ENCODE data around the gene KRT74.

The KRT74 gene

DNA sequence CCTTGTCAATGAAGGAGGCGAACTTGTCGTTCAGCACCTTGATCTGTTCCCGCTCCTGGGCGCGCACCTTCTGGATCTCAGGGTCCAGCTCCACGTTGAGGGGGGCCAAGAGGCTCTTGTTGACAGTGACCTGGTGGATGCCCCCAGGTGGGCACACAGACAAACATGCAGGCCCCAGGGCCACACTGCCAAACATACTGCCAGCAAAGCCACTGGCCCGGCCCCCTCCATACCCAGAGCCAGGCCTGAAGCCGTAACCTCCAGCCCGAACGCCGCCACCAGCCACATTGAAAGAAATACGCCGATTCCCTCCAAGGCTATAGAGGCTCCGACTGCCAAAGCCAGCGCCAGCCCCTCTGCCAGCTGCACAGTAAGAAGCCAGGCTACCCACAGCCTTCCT is 337 bp downstream of the KRT74 start:
- no peak for DNase-seq (ENCODE audit: low read depth)

DNA sequence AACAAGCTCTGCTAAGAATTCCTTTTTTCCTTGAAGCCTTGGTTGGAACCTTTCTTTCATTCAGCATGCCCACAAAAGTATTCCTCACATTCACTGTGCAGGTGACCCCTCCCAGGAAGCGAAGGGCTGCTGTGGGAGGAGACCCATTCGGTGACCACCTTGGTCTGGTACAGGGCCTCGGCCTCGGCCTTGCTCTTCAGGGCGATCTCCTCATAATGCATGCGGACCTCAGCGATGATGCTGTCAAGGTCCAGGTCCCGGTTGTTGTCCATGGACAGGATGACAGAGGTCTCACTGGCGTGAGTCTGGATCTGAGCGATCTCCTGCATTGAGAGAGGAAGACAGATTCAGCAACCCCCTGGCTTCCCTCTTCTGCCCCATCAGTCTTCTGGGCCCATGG is 3.1 kb downstream of the KRT74 start:
- no peak for DNase-seq (ENCODE audit: low read depth)

DNA sequence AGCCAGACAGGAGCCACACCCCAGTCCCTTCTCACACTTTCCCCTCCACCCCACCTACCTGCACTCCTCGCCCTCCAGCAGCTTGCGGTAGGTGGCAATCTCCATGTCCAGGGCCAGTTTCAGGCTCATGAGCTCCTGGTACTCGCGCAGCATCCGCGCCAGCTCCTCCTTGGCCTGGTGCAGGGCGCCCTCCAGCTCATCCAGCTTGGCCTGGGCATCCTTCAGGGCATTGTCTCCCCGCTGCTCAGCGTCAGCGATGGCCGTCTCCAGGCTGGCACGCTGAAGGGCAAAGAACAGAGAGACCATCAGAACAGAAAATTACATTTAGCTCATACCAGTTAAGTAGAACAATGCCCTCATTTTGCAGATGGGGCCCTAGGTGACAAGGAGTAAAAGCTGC is 5.5 kb downstream of the KRT74 start:
- DNase-seq (ENCODE audit: low read depth): no peak

DNA sequence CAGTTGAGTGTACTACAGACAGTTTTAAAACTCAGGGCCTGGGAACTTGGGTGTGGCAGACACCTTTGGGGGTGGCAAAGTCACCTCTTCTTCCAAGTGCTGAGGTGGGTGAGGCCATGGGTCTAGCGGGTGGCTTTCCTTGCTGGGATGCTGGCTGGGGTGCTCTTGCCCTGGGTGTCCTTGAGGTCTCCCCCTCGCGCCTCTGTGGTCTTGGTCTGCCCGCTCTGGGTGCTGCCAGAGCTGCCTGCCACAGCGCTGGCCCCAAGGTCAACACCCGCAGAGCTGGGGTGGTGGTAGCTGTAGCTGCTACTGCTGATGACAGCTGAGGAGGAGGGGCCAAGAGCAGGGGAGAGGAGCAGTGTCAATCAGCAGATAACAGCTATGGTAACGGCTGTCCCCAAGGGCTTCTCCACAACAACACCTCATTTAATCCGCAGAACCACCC is 6.8 kb downstream of the KRT74 start:
- DNase-seq (ENCODE audit: low read depth): no peak

DNA sequence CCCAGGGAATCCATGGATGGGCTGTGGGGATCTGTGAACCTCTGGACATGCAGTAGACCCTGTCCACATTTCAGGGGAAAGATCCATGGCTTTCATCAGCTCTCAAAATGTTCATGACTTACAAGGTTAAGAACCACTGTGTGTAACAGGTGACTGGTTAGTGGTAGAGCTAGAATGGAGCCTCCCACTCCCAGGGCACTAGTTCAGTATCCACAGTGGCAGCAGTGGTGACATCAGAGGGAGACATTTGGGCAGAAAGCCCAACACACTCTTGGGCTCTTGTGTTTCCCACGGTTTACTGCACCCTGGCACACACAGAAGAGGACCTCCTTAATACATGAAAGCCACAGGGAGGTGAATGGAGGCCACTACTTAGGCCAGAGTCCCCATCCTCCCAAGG is 9.1 kb downstream of the KRT74 start:
- DNase-seq (ENCODE audit: low read depth): no peak

DNA sequence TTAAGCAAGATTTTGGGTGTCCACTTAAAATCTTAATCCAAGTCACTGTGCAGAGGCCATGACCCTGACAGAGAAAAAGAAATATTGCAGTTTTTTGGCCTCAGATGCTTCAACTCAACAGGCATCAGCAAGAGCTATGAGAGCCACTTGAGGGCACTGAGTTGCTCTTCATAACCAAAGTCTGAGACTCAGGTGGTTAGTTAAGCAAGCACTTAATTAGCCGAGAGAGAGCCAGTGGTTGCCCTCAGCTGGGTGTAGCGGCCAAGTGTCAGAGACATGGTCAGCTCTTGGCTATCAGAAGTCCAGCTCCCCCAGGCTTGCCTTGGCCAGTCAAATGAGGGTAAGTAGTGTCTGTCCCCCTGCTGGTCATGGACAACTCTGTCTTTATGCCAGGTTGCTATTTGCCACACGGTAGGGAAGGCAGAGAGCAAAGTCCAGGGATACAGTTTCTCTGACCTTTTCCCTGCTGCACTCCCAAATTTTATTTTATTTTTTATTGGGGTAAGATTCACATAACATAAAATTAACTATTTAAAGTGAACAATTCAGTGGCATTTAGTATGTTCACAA is 11.7 kb downstream of the KRT74 start:
- DNase-seq (ENCODE audit: low read depth): no peak

DNA sequence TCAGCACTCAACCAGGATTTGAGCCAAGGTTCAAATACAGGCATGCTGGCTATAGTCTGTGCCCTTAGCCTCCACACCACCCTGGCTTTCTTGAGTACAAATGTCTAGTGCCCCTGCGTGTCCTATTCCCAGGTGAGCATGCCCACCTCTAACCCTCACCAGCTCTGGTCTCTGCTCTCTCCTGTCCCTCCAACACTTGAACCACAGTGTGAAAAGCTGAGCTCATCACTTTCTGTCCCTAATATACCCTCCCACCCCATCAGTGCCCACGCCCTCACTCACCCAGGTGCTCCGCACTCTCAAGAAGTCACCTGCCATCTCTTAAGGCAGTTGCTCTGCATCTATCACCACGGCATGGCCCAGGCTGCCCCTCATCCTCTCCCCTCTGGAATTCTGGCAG is 13.7 kb downstream of the KRT74 start:
- DNase-seq (ENCODE audit: low read depth): no peak

DNA sequence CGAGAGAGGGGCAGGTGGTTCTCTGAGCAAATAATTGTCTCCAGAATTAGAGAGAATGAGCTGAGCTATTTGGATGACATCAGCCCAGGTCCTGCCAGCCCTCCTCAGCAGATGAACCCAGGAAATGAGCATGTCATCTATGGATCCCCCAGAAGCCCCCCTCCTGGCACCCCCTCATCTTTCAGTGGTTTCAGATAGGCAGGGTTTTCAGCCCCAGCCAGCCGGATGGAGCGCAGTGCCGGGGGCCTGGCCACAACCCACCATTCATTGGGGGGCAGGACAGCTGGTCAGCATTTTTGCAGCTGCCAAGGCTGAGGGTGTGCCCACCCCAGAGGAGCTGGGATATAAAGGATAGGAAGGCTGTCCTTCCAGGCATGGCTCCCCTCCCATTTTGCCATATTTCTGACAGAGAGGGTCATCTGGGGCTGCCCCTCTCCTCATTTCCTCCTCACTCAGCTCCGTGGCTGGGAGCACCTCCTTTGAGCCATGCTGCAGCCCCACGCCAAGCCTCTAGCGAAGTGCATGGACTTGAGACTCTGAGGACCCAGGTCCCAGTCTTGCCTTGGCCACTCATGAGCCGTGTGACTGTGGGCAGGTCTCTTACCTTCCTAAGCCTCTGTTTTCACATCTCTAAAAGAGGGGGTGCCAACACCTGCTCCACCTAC is 14.7 kb downstream of the KRT74 start:
- DNase-seq (ENCODE audit: low read depth): no peak

DNA sequence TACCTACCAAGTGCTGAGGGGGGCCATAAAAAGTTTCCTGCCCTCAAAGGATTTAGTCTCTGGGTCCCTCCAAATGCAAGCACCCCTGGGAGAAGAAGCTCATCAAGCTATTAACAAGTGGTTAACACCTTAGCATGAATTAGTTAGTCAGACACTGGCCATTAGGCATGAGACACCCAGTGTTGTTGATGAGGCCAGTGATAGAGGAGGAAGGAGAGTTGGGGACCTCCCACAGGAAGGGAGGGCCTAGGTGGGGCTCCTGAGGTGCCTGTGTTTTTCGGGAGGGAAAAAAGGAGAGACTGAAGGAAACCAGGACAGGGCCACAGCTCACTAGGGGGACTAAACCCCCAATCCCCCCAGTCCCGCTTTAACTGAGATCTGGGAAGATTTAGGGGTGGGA is 16.2 kb downstream of the KRT74 start:
- no peak for DNase-seq (ENCODE audit: low read depth)

DNA sequence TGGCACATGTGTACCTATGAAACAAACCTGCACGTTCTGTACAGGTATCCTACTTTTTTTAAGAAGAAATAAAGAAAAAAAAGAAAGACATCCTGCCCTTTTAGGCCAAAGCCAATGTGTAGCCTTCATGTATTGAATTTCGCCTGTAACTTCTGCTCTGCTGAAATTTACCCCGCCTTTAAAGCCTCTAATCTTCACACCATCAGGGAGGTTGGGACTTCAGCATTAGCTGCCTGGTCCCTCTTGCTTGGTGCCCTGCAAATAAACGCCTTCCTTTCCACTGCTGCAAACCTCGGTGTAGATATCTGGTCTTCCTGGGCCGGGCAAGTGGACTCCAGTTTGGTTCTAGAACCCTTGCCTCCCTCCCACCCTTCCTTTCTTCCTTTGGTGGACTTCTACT is 18.1 kb downstream of the KRT74 start:
- DNase-seq (ENCODE audit: low read depth): no peak

DNA sequence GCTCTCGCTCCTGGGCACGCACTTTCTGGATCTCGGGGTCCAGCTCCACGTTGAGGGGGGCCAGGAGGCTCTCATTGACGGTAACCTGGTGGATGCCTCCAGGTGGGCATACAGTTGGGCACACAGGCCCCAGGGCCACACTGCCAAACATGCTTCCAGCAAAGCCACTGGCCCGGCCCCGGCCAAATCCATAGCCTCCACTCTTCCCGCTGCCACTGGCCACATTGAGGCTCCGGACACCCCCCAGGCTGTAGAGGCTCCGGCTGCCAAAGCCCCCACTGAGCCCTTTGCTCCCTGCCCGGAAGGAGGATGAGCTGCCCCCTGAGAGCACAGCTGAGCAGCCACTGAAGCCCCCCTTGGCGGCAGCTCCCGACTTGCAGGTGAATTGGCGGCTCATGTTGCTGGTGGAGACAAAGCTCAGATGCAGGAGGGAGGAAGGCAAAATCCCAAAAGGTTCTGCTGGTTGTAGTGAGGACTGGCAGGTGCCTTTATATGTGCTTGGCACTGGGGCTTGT is 20.9 kb downstream of the KRT74 start, which contains the start of gene KRT71:
Gene KRT71, minus strand, starts transcription at position 465 of the 515 bp plus-strand sequence. Its CDS starts 68 bp downstream, at position 397.
- no peak for DNase-seq (ENCODE audit: low read depth)

DNA sequence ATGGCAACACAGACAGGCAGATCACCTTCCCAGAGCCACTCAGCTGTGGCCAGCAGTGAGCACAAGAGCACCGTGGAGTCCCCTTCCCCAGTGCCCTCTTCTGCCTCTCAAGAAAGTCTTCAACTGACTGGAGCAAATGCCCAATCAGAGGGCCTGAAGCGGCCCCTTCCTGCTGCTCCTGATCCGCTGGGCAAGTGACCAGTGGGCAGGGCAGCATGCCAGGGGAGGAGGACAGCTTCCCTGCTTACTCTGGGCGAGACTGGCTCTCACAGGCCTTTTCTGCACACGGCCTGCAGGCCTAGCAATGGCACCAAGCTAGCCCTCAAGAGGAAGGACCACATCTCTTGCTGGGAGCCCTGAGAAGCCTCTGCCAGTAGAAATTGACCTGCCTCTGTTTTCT is 21.6 kb downstream of the KRT74 start:
- DNase-seq (ENCODE audit: low read depth): no peak

DNA sequence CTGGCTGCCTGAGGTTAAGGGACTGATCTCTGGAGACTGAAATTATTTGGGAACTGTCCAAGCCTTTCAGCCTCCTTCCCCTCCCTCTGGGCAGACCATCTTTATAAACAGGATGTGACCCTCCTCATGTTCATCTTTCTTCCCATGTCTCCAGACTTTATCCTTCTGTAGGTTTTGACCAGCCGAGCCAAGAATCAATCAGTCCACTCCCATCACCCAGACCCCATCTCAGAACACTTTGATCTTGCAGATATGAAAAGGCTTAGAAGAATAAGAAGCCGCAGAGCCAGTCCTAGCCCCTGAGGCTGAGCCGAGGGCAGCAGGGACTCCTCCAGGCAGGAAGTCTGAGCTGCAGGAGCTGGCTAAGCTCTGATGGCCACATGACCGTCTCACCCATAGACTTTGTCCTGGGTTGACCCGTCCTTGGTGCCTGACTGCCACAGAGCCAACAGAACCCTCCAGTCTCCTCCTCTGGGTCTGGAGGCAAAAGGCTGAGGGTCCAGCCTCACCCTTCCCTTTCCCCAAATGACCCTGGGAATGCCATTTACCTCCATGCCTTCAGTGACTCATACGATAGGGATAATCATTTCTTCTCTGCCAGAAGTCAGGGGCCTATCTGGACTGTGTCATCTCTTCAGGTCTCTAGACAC is 22.3 kb downstream of the KRT74 start:
- no peak for DNase-seq (ENCODE audit: low read depth)

DNA sequence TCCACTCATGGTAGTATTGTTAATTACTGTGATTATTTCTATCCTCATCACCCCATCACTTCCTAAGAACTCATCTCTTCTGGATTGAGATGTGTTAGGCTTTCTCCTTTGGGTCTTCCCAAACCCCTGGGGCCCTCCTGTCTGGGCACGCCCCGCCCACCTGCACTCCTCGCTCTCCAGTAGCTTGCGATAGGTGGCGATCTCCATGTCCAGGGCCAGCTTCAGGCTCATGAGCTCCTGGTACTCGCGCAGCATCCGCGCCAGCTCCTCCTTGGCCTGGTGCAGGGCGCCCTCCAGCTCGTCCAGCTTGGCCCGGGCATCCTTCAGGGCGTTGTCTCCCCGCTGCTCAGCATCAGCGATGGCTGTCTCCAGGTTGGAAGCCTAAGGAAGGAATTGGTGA is 27.5 kb downstream of the KRT74 start:
- DNase-seq (ENCODE audit: low read depth): no peak

DNA sequence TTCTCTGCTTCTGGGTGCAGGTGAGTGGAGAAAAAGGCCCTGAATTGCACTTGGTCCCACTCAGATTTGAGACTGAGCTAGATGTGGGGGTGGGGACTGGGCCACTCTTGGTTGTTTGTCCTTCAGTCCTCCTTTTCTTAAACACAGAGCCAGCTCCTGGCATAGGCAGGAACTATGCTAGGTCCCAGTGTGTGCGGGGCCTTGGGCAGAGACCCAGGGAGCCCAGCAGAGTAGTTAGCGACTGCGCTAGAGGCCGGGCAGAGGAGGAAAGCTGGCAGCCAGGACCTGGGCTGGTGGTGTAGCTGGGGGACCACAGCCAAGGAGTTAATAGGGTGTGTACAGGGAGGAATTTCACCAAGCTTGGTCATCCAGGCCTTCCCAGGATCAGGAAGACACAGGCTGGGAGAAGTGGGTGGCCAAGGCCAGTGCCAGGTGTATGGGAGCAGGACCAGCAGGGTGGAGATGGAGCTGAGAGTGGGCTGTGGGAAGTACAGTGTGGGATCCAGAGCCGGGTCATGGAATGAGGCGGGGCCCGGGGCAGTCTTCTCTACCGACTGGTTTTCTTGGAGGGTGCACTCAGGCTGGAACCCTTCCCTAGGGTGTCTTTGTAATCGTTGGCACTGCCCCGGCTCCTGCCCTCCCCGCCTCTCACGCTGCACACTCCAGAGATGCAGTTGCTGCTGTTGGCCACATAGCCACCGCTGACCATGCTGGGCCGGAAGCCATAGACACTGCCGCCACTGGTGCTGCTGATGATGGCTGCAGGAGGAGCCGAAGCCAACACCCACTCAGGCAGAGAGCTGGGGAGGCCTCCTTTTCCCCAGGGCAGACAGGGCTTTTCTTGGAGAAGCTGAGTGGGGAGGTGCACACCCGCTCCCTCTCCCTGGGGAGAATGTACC is 29.4 kb downstream of the KRT74 start:
- DNase-seq (ENCODE audit: low read depth): no peak

DNA sequence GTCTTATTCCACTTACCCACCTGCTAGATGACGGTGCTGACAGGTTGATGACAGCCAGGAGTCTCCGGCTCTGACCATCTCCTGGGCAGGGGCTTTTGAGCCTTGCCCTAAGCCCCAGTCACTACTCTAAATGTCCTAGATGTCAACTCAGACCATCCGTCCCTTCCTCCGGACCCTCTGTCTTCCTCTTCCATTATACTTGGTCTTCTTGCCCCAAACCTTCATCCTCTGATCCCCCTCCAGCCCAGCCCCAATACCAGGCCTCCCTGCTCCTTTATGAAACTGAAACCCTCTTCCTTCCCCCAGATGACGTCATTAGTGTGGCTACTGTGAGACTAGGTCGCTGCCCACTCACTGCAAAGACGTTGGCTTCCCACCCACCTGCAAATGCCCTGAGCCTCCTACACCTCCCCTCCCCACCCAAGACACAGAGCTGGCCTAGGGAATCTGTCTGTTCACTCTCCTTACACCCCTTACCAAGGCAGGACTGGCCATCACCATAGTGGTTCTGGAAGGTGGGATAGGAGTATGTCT is 30.8 kb downstream of the KRT74 start:
- no peak for DNase-seq (ENCODE audit: low read depth)

DNA sequence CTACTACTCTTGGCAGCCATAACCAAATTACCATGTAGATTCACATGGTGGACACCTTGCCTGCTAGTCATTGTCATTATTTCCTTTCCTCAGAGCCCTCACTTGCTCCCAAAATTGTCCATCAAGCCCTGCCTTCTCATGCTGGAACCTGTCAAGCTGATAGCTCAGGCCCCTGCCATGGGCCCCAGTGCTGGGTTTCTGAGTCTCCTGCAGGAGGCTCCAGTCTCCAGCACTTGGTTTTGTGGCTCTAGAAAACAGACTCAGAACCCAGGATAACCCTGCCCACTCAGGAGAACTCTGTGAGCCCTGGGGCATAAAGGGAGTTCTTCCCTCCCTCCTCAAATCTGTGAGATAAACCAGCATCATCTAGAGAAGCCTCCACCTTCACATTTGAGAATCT is 31.5 kb downstream of the KRT74 start:
- no peak for DNase-seq (ENCODE audit: low read depth)

DNA sequence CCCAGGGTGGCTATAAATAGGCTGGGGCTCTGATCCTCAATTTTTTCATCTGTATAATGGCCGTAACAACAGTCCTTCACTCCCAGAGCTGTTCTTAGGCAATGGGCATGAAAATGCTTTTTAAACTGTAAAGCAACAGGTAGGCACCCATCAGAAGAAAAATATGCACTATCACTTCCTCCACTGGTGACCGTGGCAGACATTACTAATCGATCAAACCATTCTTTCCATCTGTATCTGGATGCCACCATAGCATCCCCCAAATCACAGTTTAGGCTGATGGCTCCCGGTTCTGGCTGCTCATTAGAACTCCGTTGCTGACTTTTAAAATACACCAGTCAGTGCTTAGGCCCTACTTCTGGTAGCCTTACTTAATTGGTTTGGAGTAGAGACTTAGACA is 31.9 kb downstream of the KRT74 start:
- no peak for DNase-seq (ENCODE audit: low read depth)

DNA sequence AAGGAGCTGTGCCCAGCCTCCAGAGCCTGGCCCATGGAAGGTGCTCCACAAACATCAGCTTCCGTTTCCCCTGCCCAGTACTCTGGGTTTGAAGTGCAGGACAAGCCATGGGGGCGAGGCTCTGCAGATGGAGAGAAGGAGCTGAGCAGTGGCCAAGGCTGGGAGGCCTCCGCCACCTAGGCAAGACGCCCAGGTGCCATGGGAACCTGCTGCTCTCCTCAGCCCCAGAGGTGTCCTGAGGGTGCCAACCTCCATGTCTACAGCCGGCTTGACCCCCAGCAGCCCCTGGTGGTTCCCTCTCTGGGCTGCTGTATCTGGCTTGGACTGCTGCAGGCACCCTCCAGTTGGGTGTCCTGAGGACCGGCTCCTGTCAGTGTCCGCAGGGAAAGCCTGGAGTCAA is 33.1 kb downstream of the KRT74 start:
- no peak for DNase-seq (ENCODE audit: low read depth)

DNA sequence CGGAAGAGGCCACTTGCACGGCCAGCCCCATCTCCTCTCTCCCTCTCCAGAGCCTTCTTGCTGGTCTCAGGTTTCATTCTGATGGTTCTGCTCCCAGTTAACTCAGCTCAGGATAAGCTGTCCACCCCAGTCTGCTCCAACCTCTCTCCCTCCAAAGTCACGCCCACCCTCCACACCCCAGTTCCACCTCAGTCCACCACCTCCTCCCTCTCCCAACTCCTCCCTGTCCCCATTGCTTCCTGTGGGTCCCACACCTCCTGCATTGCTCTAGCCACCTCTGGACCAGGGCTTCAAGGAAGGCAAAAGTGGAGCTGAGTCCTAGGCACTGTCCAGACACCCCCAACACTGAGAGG is 33.8 kb downstream of the KRT74 start:
- DNase-seq (ENCODE audit: low read depth): no peak

DNA sequence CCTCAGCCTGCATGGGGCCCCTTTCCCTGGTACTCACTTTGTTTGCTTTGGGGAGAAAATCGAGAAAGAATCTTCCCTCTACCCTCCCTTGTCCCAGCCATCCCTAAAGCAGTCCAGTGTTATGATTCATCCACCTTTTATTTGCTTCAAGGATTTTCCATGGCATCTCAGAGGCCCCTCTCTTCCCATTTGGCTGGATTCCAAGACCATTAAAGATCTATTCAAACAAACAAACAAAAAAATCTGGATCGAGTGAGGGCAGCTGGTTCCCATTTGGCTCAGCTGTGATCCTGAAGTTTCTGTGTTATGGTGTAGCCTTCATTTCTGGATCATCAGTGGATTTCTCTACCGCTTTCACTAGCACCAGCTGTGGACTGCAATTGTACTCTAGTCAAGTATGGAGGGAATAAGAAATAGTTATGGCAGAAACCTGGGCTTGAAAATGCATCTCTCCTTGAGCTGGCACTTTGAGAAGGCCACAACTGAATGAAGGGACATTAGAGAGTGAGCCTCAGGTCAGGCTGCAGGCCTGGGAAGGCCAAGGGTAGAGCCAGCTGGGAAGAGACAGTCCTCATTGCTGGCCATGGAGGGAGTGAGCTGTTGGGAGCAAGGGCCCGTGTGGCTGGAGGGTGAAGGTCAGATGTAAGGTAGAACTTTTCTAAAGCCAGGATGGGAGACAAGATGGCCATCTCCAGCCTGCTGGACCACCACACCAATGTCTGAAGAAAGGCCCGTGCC is 34.4 kb downstream of the KRT74 start:
- no peak for DNase-seq (ENCODE audit: low read depth)

DNA sequence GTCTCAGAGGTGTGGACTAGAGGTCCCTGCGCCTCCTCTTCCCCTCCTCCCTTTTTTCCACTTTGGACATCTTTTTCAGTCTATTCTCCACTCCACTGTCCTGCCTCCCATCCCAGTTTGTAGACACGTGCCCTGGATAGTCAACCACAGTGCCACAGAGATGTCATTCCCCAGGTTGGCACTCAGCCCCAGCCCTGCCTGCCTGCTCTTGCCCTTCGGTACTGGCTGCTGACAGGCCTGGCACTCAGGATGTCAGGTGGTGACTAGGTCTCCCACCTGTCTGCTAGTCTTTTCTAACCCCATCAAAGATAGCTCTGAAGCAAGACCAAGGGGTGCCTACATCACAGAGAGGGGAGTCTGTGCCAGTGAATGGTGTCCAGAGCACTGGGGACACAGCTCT is 36.5 kb downstream of the KRT74 start:
- no peak for DNase-seq (ENCODE audit: low read depth)

Data from activated T-cell treated with anti-CD3 and anti-CD28 coated beads for 48 hours (primary cell).